Neural cell (in vitro differentiated cells): ENCODE results near the gene ELANE.

Source experiments
- RAD21 ChIP-seq: fragments of 450-650 bp; conservative IDR thresholded peaks from 2 replicates; pipeline ENCODE4 v1.6.1; 2014; ENCODE audit warnings: antibody characterized with exemption, mild to moderate bottlenecking, moderate library complexity
- SMC3 ChIP-seq: fragments of 450-650 bp; conservative IDR thresholded peaks from 2 replicates; pipeline ENCODE4 v1.6.1; 2014; ENCODE audit warnings: antibody characterized with exemption, mild to moderate bottlenecking, moderate library complexity; ENCODE audit not compliant: poor library complexity
- TAF1 ChIP-seq: IDR thresholded peaks from 2 replicates; pipeline ENCODE4 v1.6.1; 2012; ENCODE audit warnings: low read depth
- TF ChIP-seq, protein P1 (sequence below): fragments of 450-650 bp; IDR thresholded peaks from 2 replicates; pipeline ENCODE4 v1.5.1; 2014; ENCODE audit warnings: antibody characterized with exemption, mild to moderate bottlenecking, moderate library complexity; ENCODE audit not compliant: poor library complexity, severe bottlenecking
- TF ChIP-seq, protein P2 (sequence below): IDR thresholded peaks from 2 replicates; pipeline ENCODE4 v1.6.1; 2012; ENCODE audit warnings: borderline replicate concordance

DNA sequence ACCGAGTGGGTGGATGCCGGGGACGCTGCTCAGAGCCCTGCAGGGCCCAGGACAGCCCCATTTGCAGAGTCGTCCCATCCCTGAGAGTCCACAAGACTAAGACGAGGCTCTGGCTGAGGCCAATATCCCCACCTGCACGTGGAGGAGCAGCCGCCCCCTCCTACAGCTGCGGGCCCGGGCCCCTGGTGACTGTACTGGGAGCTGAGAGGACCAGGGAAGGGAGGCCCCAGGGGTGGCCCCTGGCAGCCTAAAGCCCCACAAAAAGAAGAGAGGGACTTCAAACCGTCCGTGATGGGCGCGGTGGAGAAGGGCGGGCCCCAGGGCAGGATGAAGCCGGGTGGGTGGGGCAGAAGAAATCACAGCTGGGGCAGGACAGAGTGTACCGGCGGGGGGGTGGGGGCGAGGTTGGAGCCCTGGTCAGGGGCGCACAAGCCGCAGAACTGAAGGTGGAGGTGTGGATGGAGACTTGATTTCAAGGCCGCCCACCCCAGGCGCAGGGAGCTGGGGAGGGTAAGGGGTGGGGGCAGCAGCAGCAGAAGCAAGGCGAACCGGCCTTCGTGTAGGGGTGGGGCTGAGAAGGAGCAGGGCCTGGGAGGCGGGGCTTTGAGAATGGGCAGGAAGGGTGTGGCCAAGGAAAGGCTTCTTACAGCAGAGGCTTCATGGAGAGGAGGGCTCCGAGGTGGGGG is 20.3 kb downstream of the ELANE start:
- TF ChIP-seq, protein P1, sequence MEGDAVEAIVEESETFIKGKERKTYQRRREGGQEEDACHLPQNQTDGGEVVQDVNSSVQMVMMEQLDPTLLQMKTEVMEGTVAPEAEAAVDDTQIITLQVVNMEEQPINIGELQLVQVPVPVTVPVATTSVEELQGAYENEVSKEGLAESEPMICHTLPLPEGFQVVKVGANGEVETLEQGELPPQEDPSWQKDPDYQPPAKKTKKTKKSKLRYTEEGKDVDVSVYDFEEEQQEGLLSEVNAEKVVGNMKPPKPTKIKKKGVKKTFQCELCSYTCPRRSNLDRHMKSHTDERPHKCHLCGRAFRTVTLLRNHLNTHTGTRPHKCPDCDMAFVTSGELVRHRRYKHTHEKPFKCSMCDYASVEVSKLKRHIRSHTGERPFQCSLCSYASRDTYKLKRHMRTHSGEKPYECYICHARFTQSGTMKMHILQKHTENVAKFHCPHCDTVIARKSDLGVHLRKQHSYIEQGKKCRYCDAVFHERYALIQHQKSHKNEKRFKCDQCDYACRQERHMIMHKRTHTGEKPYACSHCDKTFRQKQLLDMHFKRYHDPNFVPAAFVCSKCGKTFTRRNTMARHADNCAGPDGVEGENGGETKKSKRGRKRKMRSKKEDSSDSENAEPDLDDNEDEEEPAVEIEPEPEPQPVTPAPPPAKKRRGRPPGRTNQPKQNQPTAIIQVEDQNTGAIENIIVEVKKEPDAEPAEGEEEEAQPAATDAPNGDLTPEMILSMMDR, result no peak
- TF ChIP-seq, protein P2, sequence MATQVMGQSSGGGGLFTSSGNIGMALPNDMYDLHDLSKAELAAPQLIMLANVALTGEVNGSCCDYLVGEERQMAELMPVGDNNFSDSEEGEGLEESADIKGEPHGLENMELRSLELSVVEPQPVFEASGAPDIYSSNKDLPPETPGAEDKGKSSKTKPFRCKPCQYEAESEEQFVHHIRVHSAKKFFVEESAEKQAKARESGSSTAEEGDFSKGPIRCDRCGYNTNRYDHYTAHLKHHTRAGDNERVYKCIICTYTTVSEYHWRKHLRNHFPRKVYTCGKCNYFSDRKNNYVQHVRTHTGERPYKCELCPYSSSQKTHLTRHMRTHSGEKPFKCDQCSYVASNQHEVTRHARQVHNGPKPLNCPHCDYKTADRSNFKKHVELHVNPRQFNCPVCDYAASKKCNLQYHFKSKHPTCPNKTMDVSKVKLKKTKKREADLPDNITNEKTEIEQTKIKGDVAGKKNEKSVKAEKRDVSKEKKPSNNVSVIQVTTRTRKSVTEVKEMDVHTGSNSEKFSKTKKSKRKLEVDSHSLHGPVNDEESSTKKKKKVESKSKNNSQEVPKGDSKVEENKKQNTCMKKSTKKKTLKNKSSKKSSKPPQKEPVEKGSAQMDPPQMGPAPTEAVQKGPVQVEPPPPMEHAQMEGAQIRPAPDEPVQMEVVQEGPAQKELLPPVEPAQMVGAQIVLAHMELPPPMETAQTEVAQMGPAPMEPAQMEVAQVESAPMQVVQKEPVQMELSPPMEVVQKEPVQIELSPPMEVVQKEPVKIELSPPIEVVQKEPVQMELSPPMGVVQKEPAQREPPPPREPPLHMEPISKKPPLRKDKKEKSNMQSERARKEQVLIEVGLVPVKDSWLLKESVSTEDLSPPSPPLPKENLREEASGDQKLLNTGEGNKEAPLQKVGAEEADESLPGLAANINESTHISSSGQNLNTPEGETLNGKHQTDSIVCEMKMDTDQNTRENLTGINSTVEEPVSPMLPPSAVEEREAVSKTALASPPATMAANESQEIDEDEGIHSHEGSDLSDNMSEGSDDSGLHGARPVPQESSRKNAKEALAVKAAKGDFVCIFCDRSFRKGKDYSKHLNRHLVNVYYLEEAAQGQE, result no peak
- TF ChIP-seq TAF1 (no peak), SMC3 (no peak), RAD21 (no peak)
